Measurements from ENCODE around the gene CEBPE.

The CEBPE gene

DNA sequence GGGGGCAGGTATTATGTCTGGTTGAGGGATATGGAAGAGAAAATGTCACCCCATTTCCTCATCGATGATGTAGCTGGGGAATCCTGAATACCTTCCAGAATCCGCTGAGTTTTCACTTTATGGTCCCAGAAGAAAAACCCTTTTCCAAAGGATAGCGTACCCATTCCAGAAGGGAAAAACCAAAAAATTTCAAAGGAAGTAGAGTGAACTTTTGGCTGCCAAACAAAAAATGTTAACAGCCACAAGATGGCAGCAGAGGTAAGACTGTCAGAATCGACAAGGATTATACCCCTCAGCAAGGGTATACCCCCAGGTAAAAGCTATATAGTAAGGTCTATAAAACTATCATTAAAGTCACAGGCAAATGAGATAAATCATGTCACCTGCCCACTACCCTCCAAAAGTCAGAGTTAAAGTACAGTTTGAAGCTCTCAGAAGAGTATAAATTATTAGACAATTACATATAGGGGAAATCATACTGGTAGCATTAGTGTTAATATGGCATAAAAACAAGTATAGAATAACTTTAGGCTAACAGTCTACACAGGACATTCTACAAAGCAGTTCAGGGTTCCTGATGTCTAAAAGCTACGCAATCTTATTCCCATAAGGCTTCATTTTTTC, 42.2 kb downstream of the CEBPE start:
- no peak for DNase-seq (ENCODE audit: low spot score)

- no peak for DNase-seq (ENCODE audit: low spot score)
Measured at GRCh38 chr14:23074906-23075305, 44.1 kb downstream of the CEBPE start.

GRCh38 chr14:23071921-23072539, 47.0 kb downstream of the CEBPE start:
- no peak for DNase-seq (ENCODE audit: low spot score)

- DNase-seq (ENCODE audit: low spot score) = peak; percentile 89
Measured at GRCh38 chr14:23071244-23071920, 47.7 kb downstream of the CEBPE start.

- no peak for DNase-seq (ENCODE audit: low spot score)
Measured at GRCh38 chr14:23070262-23071129, 48.6 kb downstream of the CEBPE start.

DNA sequence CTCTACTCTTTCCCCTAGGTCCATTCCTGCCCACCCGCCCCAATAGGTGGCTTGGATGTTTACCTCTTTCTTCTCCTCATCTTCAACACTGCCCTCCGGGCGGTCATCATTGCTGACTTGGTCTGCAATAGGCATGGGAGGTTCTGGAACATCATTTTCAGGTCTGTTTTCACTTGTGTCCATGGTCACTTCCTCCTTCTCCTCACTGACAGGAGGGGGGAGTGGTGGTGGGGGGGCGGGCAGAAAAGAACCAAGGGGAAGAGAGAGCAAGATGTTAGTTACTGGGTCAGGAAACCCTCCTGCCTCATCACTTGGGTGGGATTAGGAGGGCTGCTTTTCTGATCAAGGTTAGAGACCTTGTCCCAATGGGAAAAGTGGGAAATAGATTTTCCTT, 49.6 kb downstream of the CEBPE start:
- DNase-seq (ENCODE audit: low spot score) = no peak

- peak; percentile 91 for DNase-seq (ENCODE audit: low spot score)
Measured at GRCh38 chr14:23068789-23069412, 50.2 kb downstream of the CEBPE start.

GRCh38 chr14:23067847-23068788, 50.9 kb downstream of the CEBPE start:
- no peak for DNase-seq (ENCODE audit: low spot score)
